Ovary (tissue), 9 donors: ENCODE measurements around the gene RAI14. TPM values are rescaled to one million over a fixed set of nuclear protein-coding genes. Genes with fewer than 3 reads are reported as not detected.

ENCODE experiments used
- DNase-seq, 5 donors: peaks; one replicate each; pipeline ENCODE4 v3.0.0-alpha.2; 2019 to 2020
- H3K27ac ChIP-seq, 2 donors: fragments of 200-600 bp; one replicate each; pipeline versions ENCODE4 v1.5.1 to v1.8.0; 2019 to 2022
- H3K27me3 ChIP-seq: fragments of 200-600 bp; one replicate; pipeline ENCODE4 v1.8.0; 2022
- H3K36me3 ChIP-seq: fragments of 200-600 bp; sonication (generic); one replicate; pipeline ENCODE4 v1.5.1; 2019
- H3K4me1 ChIP-seq: one replicate; pipeline ENCODE4 v1.8.1; 2013; ENCODE audit warnings: mild to moderate bottlenecking, moderate library complexity; ENCODE audit not compliant: insufficient read depth
- H3K4me3 ChIP-seq: fragments of 200-600 bp; sonication (generic); one replicate; pipeline ENCODE4 v1.5.1; 2017
- H3K9me3 ChIP-seq, 2 donors: fragments of 200-600 bp in 1 of 2; sonication (generic) in 1 of 2; one replicate each; pipeline versions ENCODE4 v1.5.1 to v1.8.1; 2013 to 2019; ENCODE audit warnings: mild to moderate bottlenecking in 1 of 2, moderate library complexity in 1 of 2
- CTCF ChIP-seq, 3 donors: fragments of 450-650 bp in 2 of 3; fragments of 200-600 bp in 1 of 3; IDR thresholded peaks; one replicate each; pipeline versions ENCODE4 v1.5.1 to v1.8.0; 2016 to 2022; ENCODE audit warnings: antibody characterized with exemption in 3 of 3, mild to moderate bottlenecking in 1 of 3
- EP300 ChIP-seq: sonication (generic); formaldehyde crosslinking; IDR thresholded peaks from one replicate; pipeline ENCODE4 v1.6.1; 2017; ENCODE audit warnings: antibody characterized with exemption
- POLR2A ChIP-seq: fragments of 450-650 bp; IDR thresholded peaks from one replicate; pipeline ENCODE4 v1.6.1; 2017; ENCODE audit warnings: antibody characterized with exemption, mild to moderate bottlenecking, moderate library complexity
- WGBS, 3 donors: extraction: QIAGEN DNeasy Blood & Tissue Kit in 1 of 3; methylation state at CpG; one replicate each; pipeline versions ENCODE4 v1.1.5 to v1.1.7; 2013 to 2017; 5-methylcytosine and 5-hydroxymethylcytosine counted together
- intact Hi-C, 4 donors: fragments of 100-400 bp; cut with DNase I; formaldehyde crosslinking; loops; one replicate each; pipeline versions ENCODE4 v1.11.0 to v1.15.1; 2022 to 2023
- polyA plus RNA-seq, 2 donors: library from polyadenylated mRNA; stranded (reverse); fragments of 200-250 nt in 1 of 2; fragments of 350-450 nt in 1 of 2; fragmentation: Illumina TruSeq in 1 of 2; extraction: RNeasy Lipid Tissue Mini Kit (QIAGEN cat#74804) in 1 of 2; gene quantifications; one replicate each; pipeline ENCODE4 v1.2.3, GENCODE V29; 2013 to 2014
- total RNA-seq, 7 donors: library from RNA; depleted of rRNA in 2 of 7; stranded (reverse); fragments of >200 nt in 2 of 7; fragmentation: NEBNext Ultra II Directional in 3 of 7; extraction: Animal tissue kit (Norgen Biotek cat#: 25700) in 3 of 7; gene quantifications; one replicate each; pipeline versions ENCODE4 v1.1.0 to v1.2.4, GENCODE V29; 2016 to 2023
- donor health status: DM: no; HTN: no; CAD: no; lungs with moderate emphysema.
- donor health status: DM: no; HTN: no; CAD: no.
- donor health status: Bipolar disorder and iron deficiency.
- donor health status: DM: yes; HTN: yes; CAD: no.
- donor health status: DM: no; HTN: no; CAD: no.
- donor health status: DM: yes; HTN: yes; CAD: no.

Gene RAI14
- total and polyA plus RNA-seq, 9 donors, result 8.2 to 36.1 (median 25.9) TPM

- Histone ChIP-seq H3K36me3 (no peaks in the 10 kb centered on the region), H3K4me3 (no peak overlapping the region), H3K27me3 (no peaks in the 10 kb centered on the region), H3K4me1 (no peaks in the 10 kb centered on the region), H3K27ac (no peak overlapping the region), H3K9me3 (no peaks in the 10 kb centered on the region)
- intact Hi-C loops, result loop anchor here in 2 of 4 donors (10.0 kb wide), 1 partner anchor 181 kb away; the partner anchor contains the start of gene TTC23L (in 2 of the 2)
- no peak for DNase-seq
- TF ChIP-seq POLR2A, result no peak
- TF ChIP-seq EP300, result no peak
- TF ChIP-seq CTCF (IDR thresholded peaks at IDR 0.05), result no peak
Observed at GRCh38 chr5:34653708-34654107, 2.4 kb upstream of the RAI14 start.

DNA sequence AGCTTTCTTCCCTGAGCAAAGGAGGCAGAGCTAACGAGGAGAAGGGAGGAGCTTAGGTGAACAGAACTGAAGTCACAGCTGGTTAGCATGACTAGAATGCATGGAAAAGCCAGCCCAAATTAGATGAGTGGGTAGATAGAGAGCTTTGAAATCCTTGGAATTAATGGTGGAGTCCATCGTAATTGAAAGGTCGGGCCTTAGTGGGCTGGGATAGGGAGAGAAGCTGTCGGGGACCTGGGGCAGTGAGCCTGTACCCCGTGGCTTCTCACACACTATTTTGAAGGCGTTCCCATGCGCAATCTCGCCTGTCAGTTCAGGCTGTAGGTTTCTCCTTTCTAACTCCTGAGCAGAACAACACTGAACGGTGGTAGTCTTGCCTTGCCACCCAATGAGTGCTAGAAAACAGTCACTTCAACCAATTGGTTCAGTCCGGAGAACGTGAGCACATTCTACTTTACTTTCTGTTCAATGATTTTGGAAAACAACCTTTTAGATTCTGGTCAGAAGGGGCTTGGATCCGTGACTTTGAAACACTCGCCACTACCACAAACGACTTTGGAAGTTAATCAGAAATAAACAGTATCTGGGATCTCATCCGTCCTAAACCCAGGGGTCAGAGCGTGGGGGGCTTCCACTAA is 655 bp upstream of the RAI14 start:
- TF ChIP-seq POLR2A, result no peak
- TF ChIP-seq CTCF (IDR thresholded peaks at IDR 0.05), result no peak
- no peak for TF ChIP-seq EP300

GRCh38 chr5:34656700-34657273 is 659 bp downstream of the RAI14 start:
- Histone ChIP-seq H3K27ac (peak overlapping the region; percentile 73 to 87), H3K9me3 (no peaks in the 10 kb centered on the region), H3K36me3 (no peaks in the 10 kb centered on the region), H3K4me3 (peak overlapping the region; percentile 81), H3K27me3 (no peaks in the 10 kb centered on the region), H3K4me1 (no peaks in the 10 kb centered on the region)
- TF ChIP-seq POLR2A, result no peak
- TF ChIP-seq CTCF (IDR thresholded peaks at IDR 0.05), result no peak
- TF ChIP-seq EP300, result no peak
- intact Hi-C loops, result loop anchor here in 2 of 4 donors (10.0 kb wide), 1 partner anchor 178 kb away; the partner anchor contains the start of gene TTC23L (in 2 of the 2)
- 0 to 2% (median 1%) methylated on average over 37 to 53 of the region's 53 CpGs for WGBS, 3 donors
- peak; percentile 32 to 58 (median 48) for DNase-seq

More for the DNA sequence above, 655 bp upstream of the RAI14 start:
- Histone ChIP-seq H3K9me3 (no peaks in the 10 kb centered on the region), H3K27ac (peak overlapping the region; percentile 73 to 87), H3K36me3 (no peaks in the 10 kb centered on the region), H3K4me1 (no peaks in the 10 kb centered on the region), H3K4me3 (peak overlapping the region; percentile 81), H3K27me3 (no peaks in the 10 kb centered on the region)
- intact Hi-C loops, result loop anchor here in 2 of 4 donors (10.0 kb wide), 1 partner anchor 179 kb away; the partner anchor contains the start of gene TTC23L (in 2 of the 2)
- WGBS, 3 donors, result 1% methylated on average over 16 of the region's 16 CpGs
- peak; percentile 45 to 62 (median 46) for DNase-seq

- H3K27ac ChIP-seq, result peak overlapping the region in 1 of 2 donors; percentile 73
- H3K36me3 ChIP-seq, result no peaks in the 10 kb centered on the region
- intact Hi-C loops, result loop anchor here in 2 of 4 donors (10.0 kb wide), 1 partner anchor 177 kb away; the partner anchor contains the start of gene TTC23L (in 2 of the 2)
- no peak for TF ChIP-seq CTCF (IDR thresholded peaks at IDR 0.05)
- no peak for TF ChIP-seq EP300
- TF ChIP-seq POLR2A, result no peak
- H3K4me3 ChIP-seq, result peak overlapping the region; percentile 81
- H3K4me1 ChIP-seq, result no peaks in the 10 kb centered on the region
- WGBS, 3 donors, result 2 to 3% (median 2%) methylated on average over 27 to 28 of the region's 28 CpGs
- peak; percentile 18 to 45 (median 29) for DNase-seq
- H3K9me3 ChIP-seq, result no peaks in the 10 kb centered on the region
- H3K27me3 ChIP-seq, result no peaks in the 10 kb centered on the region
Observed at GRCh38 chr5:34657274-34657921, 1.3 kb downstream of the RAI14 start.
